GM20431 (cell line): Measurements from ENCODE around the gene ZNF784.

Experiments
- in situ Hi-C: fragments of 300-500 bp; cut with MseI, MboI; formaldehyde crosslinking; loops from one replicate; pipeline ENCODE4 v1.15.0; 2020; ENCODE audit warnings: low sequenced_read_pairs; ENCODE audit not compliant: unreplicated experiment

The ZNF784 gene

DNA sequence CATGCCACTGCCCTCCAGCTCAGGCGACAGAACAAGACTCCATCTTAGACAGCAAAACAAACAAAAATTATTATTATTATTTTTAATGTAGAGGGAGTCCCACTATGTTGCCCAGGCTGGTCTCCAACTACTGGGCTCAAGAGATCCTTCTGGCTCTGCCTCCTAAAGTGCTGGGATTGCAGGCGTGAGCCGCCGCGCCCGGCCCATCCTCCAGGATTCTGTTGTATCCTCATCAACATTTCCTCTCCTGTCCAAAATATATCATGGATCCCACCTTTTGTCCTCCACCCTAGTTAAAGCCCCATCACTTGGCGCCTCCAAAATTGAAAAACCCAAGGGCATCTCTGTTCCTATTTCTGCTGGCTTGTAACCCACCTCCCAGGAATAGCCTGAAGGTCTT is 1.2 kb downstream of the ZNF784 start:
- in situ Hi-C loops, result loop anchor here (10.0 kb wide), 1 partner anchor 108 kb away; no protein-coding TSS in a partner anchor

DNA sequence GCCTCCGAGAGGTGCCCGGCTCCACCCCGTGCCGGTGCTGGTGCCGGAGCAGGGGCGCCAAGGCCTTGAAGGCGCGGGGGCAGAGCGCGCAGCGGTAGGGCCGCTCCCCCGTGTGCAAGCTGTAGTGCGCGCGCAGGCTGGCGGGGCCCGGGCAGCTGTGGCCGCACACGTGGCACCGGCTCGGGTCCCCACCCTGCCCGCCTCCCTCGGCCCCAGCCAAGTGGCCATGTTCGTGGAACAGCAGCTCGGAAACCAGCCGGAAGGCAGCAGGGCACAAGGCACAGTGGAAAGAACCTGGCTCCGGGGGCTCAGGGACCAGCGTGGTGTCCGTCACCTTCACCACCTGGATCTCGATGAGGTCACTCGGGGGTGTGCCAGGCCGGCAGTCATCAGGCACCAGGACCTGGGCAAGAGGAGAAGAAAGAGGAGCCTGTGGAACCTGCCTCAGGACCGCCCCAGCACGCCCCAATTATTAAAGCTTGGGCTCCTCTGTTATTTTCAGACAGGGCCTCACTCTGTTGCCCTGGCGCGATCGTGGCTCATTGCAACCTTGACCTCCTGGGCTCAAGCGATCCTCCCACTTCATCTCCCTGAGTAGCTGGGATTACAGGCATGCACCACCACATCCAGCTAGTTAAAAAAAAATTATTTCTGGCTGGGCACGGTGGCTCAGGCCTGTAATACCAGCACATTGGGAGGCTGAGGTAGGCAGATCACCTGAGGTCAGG is 2.0 kb downstream of the ZNF784 start:
- in situ Hi-C loops, result loop anchor here (10.0 kb wide), 1 partner anchor 108 kb away; no protein-coding TSS in a partner anchor

DNA sequence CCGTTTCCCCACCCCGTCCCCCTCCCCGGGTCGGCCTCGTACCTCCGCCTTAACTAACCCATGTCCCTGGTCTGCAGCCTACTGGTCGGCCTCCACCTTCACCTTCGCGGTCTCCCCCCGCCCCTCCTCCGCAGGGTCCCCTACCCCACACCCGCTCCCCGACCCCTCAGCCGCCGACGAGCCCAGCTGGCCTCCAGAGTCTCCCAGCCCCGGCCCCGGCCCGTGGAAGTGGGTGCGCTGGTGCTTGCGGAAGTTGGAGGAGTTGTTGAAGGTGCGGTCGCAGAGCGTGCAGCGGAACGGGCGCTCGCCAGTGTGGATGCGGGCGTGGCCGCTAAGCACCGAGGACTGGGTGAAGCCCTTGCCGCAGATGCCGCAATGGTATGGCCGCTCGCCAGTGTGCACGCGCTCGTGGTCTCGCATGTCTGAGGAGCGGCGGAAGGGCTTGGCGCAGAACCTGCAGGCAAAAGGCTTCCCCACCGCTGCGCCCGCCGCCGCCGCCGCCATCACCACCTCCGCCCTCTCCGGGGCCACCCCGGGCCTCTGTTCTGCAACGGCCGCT is 2.6 kb downstream of the ZNF784 start:
- in situ Hi-C loops, result loop anchor here (10.0 kb wide), 1 partner anchor 107 kb away; no protein-coding TSS in a partner anchor

DNA sequence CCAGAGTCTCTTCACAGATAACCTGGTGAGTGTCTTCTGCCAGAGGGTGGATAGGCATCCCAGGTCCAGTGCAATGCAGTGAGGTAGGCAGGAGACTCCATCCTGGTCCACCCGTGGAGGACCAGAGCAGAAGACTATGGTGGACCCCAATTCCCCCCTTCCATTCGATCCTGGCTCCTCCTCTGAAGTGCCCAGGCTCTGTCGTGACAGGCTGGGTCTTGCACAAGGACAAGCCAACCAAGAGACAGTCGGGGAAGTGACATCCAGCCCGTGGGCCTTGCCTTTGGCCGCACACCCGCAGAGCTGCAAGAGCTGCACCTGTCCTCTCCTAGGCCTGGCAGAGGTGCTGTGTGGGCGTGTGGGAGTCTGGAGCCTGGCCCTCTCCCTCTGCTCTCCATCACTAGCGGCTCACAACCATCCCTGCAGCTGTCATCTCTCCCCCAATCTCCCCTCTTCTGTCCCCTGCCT is 3.1 kb downstream of the ZNF784 start:
- in situ Hi-C loops, result loop anchor here (10.0 kb wide), 1 partner anchor 106 kb away; no protein-coding TSS in a partner anchor

DNA sequence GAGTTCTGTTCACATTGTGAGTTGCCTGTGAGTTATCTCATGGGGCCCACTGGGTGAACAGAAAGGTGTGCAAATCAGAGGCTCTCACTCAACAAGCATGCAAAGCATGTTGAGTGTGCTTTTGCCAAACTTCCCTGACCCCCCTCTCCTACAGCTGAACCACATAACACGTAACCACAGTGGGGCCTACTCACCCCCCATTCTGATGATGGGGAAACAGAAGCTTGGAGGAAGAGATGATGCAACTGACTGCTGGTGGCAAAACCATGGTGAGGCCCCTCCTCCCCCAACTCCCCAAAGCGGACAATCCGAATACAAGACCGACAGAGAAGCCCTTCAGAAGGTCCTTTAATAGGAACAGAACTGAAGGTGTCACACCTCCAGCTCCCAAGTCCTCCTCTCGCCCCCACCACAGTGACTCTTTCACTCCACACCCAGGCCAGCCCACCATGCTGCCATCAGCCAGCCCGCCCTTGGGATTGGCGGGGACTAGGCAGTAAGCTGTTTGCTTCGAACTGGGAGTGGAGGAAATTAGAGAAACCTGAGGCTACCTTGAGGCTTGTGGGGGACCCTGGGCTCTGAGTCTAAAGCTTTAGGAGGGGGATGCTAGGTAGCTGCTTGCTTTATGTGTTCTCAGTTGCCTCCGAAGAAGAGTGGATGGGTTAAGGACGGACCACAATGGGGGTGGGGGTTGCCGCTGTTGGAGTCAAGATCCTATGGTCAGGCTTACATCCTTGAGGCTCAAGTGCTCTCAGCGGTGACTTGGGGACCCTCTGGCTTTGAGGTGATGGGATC is 3.8 kb downstream of the ZNF784 start:
- in situ Hi-C loops, result loop anchor here (10.0 kb wide), 1 partner anchor 106 kb away; no protein-coding TSS in a partner anchor

DNA sequence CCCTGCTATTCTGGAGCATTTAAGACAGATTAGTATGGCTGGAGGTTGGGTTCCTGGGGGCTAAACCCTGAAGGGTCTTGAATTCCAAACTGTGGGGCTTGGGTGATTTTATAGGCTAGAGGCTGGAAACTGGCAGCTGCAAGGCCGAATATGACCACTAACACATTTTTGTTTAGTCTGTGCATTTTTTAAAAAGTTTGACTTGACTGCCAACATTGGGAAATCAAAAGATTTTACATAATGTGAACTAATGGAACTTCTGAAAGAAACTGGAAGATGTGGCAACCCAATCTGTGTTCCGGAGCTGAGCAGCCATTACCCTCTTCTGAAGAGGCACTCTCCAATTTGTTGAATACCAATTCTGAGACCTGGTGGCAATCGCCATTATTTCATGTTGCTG is 5.1 kb downstream of the ZNF784 start:
- in situ Hi-C loops, result no loop called here

DNA sequence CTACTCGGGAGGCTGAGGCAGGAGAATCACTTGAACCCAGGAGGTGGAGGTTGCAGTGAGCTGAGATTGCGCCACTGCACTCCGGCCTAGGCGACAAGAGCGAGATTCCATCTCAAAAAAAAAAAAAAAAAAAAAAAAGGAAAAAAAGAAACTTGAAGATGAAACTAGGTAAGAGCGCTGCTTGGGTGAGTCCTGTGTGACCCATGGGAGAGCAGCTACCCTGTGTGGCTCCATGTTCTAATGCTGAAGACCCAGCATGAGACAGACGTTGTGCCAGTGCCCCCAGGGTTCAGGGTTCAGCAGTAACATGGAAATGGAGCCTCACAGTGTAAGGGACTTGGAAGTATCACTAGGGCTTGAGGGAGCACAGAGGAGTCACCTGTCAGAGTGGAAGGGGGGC is 5.9 kb downstream of the ZNF784 start:
- in situ Hi-C loops, result no loop called here

DNA sequence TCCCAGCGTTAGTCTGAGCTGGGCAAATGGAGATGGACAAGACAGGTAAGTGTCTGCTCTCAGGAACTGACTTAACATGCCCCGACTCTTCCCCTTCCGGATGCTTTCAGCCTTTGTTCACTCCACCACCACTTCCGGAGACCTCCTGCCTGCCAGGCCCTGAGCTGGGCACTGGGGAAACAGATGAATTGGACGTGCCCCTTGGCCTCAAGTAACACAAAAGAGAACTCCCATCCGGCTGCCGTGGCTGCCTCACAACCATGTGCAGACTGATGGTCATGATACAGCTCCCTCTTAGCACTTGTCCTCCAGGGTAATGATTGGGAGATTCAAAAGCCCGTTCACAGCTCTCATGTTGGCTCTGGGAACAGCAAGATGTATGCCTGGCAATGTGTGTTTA is 6.9 kb downstream of the ZNF784 start:
- in situ Hi-C loops, result no loop called here

DNA sequence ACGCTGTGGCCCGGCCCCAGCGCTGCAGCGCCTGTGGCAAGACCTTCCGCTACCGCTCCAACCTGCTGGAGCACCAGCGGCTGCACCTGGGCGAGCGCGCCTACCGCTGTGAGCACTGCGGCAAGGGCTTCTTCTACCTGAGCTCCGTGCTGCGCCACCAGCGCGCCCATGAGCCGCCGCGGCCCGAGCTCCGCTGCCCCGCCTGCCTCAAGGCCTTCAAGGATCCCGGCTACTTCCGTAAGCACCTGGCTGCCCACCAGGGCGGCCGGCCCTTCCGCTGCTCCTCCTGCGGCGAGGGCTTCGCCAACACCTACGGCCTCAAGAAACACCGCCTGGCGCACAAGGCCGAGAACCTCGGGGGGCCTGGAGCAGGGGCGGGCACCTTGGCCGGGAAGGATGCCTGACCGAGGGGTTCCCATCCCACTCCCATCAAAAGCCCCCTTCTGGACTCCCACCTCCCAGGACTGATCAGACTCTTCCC is 7.9 kb downstream of the ZNF784 start:
- in situ Hi-C loops, result no loop called here

DNA sequence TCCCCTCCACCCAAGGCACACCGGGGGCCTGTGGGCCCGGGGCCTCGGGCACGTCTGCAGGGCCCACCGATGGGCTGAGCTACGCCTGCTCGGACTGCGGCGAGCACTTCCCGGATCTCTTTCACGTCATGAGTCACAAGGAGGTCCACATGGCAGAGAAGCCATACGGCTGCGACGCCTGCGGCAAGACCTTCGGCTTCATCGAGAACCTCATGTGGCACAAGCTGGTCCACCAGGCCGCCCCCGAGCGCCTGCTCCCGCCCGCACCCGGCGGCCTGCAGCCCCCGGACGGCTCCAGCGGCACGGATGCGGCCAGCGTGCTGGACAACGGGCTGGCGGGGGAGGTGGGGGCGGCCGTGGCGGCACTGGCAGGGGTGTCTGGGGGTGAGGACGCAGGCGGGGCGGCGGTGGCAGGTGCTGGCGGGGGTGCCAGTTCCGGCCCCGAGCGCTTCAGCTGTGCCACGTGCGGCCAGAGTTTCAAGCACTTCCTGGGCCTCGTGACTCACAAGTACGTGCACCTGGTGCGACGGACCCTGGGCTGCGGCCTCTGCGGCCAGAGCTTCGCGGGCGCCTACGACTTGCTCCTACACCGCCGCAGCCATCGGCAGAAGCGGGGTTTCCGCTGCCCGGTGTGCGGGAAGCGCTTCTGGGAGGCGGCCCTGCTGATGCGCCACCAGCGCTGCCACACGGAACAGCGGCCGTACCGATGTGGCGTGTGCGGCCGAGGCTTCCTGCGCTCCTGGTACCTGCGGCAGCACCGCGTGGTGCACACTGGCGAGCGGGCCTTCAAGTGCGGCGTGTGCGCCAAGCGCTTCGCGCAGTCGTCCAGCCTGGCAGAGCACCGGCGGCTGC is 8.6 kb downstream of the ZNF784 start:
- in situ Hi-C loops, result no loop called here

DNA sequence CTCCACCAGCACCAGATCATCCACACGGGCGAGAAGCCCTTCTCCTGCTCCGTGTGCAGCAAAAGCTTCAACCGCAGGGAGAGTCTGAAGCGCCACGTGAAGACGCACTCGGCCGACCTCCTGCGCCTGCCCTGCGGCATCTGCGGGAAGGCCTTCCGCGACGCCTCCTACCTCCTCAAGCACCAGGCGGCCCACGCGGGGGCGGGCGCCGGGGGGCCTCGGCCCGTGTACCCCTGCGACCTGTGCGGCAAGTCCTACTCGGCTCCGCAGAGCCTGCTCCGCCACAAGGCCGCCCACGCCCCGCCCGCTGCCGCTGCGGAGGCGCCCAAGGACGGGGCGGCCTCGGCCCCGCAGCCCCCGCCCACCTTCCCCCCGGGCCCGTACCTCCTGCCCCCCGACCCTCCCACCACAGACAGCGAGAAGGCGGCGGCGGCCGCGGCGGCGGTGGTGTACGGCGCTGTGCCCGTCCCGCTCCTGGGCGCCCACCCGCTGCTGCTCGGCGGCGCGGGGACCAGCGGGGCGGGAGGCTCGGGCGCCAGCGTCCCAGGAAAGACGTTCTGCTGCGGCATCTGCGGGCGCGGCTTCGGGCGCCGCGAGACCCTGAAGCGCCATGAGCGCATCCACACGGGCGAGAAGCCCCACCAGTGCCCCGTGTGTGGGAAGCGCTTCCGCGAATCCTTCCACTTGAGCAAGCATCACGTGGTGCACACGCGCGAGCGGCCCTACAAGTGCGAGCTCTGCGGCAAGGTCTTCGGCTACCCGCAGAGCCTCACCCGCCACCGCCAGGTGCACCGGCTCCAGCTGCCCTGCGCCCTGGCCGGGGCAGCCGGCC is 9.4 kb downstream of the ZNF784 start:
- in situ Hi-C loops, result no loop called here

DNA sequence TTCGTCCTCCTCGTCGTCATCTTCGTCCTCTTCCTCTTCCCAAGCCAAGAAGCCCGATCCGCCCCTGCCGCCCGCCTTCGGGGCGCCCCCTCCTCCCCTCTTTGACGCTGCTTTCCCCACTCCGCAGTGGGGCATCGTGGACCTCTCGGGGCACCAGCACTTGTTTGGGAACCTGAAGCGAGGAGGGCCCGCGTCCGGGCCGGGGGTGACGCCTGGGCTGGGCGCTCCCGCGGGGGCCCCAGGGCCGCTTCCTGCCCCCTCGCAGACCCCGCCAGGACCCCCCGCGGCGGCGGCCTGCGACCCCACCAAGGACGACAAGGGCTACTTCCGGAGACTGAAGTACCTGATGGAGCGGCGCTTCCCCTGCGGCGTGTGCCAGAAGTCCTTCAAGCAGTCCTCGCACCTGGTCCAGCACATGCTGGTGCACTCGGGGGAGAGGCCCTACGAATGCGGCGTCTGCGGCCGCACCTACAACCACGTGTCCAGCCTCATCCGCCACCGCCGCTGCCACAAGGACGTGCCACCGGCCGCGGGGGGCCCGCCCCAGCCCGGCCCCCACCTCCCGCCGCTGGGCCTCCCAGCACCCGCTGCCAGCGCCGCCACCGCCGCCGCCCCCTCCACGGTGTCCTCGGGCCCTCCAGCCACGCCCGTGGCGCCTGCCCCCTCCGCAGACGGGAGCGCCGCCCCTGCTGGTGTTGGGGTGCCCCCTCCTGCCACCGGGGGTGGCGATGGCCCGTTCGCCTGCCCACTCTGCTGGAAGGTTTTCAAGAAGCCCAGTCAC is 10.2 kb downstream of the ZNF784 start:
- in situ Hi-C loops, result no loop called here

DNA sequence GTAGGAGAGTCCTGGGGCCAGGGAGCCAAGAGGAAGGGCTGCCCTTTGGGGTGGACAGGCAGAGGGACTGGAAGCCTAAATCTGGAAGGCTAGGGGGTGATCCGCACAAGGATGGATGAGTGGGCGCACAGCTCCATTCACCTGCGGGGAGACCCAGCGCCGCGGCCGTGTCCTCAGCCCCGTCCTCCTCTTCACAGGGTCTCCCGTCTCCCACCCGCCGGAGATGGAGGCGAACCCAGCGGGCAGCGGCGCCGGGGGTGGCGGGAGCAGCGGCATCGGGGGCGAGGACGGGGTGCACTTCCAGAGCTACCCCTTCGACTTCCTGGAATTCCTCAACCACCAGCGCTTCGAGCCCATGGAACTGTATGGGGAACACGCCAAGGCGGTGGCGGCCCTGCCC is 11.0 kb downstream of the ZNF784 start:
- in situ Hi-C loops, result no loop called here

DNA sequence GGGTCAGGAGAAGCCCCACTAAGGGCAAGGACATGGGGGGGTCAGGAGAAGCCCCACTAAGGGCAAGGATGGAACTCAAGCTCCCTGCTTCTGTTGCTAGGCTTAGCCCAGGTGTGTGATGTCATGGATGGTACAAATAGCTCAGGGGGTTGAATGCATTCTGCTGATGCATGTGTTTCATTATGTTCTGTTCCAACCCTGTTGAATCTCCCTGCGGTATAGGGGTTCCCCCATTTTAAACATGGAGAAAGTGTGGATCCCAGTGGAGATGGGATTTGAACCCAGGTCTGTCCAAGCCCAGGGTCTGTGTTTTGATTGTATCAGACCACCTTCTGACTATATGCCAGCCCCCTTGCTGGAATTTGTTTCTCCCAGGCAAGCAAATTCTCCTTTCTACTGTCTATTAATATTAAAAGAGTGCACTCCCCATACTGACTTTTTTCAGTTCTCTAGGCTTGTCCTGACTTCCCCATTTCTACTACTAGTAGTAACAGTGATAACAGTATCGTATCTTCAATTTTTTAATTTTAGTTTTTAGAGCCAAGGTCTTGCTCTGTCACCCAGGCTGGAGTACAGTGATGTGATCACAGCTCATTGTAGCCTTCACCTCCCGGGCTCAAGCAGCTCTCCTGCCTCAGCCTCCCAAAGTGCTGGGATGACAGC is 12.3 kb downstream of the ZNF784 start:
- in situ Hi-C loops, result no loop called here

DNA sequence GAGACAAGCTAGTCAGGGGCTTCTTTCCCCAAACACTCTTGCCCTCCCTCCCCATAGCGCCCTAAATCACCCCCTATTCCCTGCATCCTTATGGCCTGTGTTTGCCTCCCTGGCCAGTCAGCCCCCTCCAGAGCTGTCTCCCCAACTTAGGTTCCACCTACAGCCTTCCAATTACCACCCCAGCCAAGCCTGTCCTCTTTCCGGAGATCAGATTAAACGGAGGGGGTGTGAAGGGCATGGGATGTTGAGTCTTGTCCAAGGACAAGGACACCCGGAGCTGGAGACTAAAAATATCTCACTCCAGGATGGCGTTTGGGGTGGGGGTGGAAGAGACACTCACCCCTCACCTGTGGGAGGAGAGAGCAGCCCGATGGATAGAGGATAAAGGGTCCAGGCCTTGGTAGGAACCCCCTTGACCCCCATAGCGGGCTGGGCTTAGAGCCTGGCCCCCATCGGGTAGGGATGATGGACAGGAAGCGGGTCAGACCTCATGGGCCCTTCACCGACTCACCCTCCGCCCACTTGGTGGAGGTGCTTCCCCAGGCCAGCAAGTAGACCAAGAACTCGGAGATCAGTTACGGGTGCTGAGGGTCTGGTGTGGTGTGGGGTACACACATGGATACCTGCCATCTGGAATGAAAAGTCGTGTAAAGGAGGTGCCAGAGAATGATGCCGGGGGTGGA is 12.9 kb downstream of the ZNF784 start:
- in situ Hi-C loops, result no loop called here

DNA sequence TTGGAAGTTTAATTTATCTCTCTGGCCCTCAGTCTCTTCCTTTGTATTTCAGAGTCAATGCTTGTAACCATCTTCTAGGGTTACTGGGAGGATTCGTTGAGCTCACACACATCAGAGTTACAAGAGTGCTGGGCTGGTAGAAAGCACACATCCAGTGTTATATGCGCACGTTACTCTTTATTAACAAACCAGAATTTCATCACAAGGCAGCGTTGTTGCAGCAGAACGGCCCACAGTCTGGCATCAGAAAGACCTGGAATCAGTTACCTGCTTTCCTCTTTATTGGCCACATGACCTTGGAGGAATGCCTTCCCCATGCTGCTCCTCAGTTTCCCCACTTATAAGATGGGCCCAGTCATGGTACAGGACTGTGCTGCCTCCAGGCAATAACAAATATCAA is 15.0 kb downstream of the ZNF784 start:
- in situ Hi-C loops, result no loop called here

DNA sequence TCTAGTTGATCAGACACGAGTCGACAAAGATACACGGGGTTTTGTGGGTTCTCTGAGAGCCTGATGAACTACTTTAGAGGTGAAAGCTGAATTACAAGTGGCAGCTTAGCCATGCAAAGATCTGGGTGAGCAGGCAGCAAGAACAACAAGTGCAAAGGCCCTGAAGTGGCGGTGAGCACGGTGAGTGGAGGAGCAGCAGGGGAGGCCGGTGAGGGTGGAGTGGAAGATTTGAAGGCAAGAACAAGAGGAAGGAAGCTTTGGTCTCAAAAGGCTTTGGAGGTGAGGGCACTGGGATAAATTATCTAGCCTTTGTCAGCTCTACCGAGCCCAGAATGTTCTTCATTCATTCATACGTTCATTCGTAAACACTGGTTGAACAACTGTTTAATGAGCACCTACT is 17.5 kb downstream of the ZNF784 start:
- in situ Hi-C loops, result no loop called here
